ENCODE results near the gene DGKI. TPM values are rescaled to one million over a fixed set of nuclear protein-coding genes. Genes with fewer than 3 reads are reported as not detected.

DGKI gene
- total and polyA plus RNA-seq, 2 of the 13 experiments (the other 11 are each of a cell fraction or from before 2014, with no cell fraction given) = 0.09 to 0.17 TPM

DNA sequence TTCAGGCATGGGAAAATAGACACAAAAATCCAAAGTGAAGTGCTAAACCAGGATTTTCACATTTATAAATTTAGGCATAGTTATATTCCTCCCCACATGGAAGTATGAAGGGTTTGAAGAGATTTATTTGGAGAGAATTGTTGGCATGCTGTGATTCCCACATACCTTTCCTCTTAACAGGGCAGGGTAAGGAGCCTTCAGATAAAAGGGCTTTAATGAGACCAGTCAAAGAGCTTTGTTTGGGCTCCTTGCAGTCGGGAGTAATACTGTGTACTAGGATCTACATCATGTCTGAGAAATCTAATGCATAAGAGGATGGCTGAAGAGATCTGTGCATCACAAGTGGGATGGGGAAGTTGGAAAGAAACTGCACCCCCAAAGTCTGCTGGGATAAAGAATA, 362.4 kb downstream of the DGKI start:
- intact Hi-C loops (cut with micrococcal nuclease; ENCODE audit: unreplicated experiment) (no loop called here), in situ Hi-C loops (cut with HindIII; ENCODE audit: extremely low pct_ligation_motif_present, low pct_unique_long_range_greater_than_20kb) (no loop called here)
- ChIA-PET CTCF (ENCODE audit: low intra/inter-chr PET ratio, low total read pairs) (no interaction called here), POLR2A (no interaction called here)
- DNase-seq (ENCODE audit: low spot score) (no peak), ATAC-seq (no peak), FAIRE-seq (no peak)
- Histone ChIP-seq H3K4me2 (ENCODE audit: low read depth, low read length) (no peak overlapping the region), H3K9ac (ENCODE audit: insufficient read depth, low read depth, low read length) (no peak overlapping the region), H3K36me3 (replicated peaks in 1 of 2; ENCODE audit: control insufficient read depth in 1 of 2, insufficient read depth in 2 of 2, low read length in 2 of 2) (no peaks in the 10 kb centered on the region), H3K4me3 (replicated peaks in 1 of 3; ENCODE audit: insufficient read depth in 1 of 3, low read depth in 2 of 3, low read length in 3 of 3) (no peak overlapping the region), H3K79me2 (ENCODE audit: insufficient read depth, low read length) (no peaks in the 10 kb centered on the region), H3K9me3 (ENCODE audit: low read length) (no peaks in the 10 kb centered on the region), H2AFZ (ENCODE audit: low read length) (no peak overlapping the region), H3K4me1 (ENCODE audit: insufficient read depth, low read length) (no peaks in the 10 kb centered on the region), H3K27ac (ENCODE audit: extremely low read length, insufficient read depth, low read length) (no peak overlapping the region), H3K27me3 (ENCODE audit: control insufficient read depth in 1 of 2, insufficient read depth in 2 of 2, low read length in 2 of 2) (no peaks in the 10 kb centered on the region), H4K20me1 (ENCODE audit: insufficient read depth, low read length) (no peaks in the 10 kb centered on the region)
- TF ChIP-seq PHF20 (CRISPR knock-in tag; IDR thresholded peaks at IDR 0.05) (no peak), GPBP1L1 (CRISPR knock-in tag; IDR thresholded peaks at IDR 0.05) (no peak), ZFP62 (CRISPR knock-in tag; IDR thresholded peaks at IDR 0.05) (no peak), ZSCAN9 (CRISPR knock-in tag; IDR thresholded peaks at IDR 0.05; ENCODE audit: borderline replicate concordance) (no peak)
- TF ChIP-seq, protein P1, sequence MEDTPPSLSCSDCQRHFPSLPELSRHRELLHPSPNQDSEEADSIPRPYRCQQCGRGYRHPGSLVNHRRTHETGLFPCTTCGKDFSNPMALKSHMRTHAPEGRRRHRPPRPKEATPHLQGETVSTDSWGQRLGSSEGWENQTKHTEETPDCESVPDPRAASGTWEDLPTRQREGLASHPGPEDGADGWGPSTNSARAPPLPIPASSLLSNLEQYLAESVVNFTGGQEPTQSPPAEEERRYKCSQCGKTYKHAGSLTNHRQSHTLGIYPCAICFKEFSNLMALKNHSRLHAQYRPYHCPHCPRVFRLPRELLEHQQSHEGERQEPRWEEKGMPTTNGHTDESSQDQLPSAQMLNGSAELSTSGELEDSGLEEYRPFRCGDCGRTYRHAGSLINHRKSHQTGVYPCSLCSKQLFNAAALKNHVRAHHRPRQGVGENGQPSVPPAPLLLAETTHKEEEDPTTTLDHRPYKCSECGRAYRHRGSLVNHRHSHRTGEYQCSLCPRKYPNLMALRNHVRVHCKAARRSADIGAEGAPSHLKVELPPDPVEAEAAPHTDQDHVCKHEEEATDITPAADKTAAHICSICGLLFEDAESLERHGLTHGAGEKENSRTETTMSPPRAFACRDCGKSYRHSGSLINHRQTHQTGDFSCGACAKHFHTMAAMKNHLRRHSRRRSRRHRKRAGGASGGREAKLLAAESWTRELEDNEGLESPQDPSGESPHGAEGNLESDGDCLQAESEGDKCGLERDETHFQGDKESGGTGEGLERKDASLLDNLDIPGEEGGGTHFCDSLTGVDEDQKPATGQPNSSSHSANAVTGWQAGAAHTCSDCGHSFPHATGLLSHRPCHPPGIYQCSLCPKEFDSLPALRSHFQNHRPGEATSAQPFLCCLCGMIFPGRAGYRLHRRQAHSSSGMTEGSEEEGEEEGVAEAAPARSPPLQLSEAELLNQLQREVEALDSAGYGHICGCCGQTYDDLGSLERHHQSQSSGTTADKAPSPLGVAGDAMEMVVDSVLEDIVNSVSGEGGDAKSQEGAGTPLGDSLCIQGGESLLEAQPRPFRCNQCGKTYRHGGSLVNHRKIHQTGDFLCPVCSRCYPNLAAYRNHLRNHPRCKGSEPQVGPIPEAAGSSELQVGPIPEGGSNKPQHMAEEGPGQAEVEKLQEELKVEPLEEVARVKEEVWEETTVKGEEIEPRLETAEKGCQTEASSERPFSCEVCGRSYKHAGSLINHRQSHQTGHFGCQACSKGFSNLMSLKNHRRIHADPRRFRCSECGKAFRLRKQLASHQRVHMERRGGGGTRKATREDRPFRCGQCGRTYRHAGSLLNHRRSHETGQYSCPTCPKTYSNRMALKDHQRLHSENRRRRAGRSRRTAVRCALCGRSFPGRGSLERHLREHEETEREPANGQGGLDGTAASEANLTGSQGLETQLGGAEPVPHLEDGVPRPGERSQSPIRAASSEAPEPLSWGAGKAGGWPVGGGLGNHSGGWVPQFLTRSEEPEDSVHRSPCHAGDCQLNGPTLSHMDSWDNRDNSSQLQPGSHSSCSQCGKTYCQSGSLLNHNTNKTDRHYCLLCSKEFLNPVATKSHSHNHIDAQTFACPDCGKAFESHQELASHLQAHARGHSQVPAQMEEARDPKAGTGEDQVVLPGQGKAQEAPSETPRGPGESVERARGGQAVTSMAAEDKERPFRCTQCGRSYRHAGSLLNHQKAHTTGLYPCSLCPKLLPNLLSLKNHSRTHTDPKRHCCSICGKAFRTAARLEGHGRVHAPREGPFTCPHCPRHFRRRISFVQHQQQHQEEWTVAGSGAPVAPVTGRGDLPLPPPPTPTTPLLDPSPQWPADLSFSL (CRISPR knock-in tag; IDR thresholded peaks at IDR 0.05) = no peak
- 0% methylated on average over 1 of the region's 1 CpG for WGBS (ENCODE audit: low lambda C conversion rate)
- BruUV-seq (replicated peaks) = no TSS peak
